Raji (cell line): ENCODE results near the gene ITM2C.

Experiments used
- POLR2A ChIP-seq: IDR thresholded peaks from 2 replicates; pipeline ENCODE4 v1.6.1; 2011; ENCODE audit warnings: low read depth, low read length, control low read depth; ENCODE audit not compliant: insufficient read depth

The ITM2C gene

DNA sequence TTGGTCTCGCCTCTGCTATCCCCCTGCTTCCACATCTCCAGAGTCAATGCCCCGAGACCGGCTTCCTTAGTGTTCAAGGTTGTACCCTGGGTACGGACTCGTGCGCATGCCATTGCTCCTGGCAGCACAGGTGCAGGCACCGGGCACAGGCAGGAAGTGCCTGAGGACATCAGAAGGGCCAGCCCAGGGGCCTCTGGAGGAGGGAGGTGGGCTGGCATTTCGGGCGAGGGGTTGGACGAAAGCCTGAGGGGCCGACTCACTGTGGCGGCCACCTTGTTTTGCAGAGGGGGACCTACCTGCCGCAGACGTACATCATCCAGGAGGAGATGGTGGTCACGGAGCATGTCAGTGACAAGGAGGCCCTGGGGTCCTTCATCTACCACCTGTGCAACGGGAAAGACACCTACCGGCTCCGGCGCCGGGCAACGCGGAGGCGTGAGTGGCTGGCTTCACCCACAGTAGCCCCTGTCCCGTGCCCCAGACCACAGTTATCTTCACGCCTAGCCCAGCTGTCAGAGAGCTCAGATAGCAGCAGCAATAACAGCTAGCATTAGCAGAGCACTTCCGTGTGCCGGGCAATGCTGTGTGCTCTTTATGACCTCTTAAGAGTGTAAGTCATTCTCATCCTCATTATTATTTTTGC lies 12.5 kb downstream of the ITM2C start:
- TF ChIP-seq POLR2A, result no peak

DNA sequence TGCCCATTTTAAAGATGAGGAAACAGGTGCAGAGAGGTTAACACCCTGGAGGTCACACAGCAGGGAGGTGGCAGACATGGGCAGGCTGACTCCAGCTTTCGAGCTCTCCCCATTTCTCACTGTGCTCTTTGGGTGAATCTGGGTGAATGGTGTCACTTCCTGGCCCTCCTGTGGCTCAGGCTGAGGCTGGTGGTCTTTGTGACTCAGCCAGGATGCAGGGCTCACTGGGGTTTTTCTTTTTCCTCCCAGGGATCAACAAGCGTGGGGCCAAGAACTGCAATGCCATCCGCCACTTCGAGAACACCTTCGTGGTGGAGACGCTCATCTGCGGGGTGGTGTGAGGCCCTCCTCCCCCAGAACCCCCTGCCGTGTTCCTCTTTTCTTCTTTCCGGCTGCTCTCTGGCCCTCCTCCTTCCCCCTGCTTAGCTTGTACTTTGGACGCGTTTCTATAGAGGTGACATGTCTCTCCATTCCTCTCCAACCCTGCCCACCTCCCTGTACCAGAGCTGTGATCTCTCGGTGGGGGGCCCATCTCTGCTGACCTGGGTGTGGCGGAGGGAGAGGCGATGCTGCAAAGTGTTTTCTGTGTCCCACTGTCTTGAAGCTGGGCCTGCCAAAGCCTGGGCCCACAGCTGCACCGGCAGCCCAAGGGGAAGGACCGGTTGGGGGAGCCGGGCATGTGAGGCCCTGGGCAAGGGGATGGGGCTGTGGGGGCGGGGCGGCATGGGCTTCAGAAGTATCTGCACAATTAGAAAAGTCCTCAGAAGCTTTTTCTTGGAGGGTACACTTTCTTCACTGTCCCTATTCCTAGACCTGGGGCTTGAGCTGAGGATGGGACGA lies 13.2 kb downstream of the ITM2C start:
- TF ChIP-seq POLR2A, result no peak

DNA sequence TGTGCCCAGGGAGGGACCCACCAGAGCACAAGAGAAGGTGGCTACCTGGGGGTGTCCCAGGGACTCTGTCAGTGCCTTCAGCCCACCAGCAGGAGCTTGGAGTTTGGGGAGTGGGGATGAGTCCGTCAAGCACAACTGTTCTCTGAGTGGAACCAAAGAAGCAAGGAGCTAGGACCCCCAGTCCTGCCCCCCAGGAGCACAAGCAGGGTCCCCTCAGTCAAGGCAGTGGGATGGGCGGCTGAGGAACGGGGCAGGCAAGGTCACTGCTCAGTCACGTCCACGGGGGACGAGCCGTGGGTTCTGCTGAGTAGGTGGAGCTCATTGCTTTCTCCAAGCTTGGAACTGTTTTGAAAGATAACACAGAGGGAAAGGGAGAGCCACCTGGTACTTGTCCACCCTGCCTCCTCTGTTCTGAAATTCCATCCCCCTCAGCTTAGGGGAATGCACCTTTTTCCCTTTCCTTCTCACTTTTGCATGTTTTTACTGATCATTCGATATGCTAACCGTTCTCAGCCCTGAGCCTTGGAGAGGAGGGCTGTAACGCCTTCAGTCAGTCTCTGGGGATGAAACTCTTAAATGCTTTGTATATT lies 14.0 kb downstream of the ITM2C start:
- TF ChIP-seq POLR2A, result no peak

DNA sequence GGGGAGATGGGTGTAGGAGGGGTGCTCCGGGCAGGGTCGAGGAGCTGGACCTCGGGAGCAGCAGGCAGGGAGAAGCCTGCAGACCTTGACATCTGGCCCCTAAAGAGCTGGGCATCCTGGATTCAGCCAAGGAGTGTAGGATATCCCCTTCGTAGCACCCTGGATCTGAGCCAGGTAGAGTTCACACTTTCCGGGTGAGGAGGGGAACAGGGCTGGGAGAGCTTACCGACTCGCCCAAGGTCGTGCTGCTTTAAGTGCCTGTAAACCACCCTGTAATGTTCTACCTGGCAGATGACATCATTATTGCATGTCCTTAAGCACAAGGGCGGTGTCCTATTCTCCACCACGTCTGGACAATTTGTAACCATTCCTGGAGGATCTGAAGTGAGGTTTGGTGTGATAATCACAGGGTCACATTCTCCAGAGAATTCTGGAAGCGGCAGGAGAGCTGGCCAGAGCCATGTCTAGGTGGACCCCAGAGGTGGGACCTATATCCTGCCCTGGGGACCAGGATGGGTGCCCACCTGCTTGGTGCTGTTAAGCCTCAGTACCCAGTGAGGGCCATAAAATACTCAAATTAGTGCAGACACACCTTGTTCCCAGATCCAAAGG lies 14.6 kb downstream of the ITM2C start:
- TF ChIP-seq POLR2A, result no peak

DNA sequence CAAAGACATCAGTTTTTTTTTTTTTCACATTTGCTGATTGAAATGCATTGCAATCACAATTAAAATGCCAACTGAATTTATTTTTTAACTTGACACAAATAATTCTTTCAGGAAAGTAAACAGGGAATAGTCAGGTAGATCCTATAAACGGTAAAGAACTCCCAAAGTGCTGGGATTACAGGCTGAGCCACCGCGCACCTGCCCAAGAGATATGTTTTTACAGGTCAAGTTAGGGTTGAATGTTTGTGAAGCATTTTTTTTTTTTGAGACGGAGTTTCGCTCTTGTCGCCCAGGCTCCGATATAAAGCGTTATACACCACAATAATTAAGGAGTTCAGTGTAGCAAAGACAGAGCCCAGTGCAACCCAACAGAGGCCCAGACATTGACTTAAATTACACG lies 15.1 kb downstream of the ITM2C start:
- no peak for TF ChIP-seq POLR2A

DNA sequence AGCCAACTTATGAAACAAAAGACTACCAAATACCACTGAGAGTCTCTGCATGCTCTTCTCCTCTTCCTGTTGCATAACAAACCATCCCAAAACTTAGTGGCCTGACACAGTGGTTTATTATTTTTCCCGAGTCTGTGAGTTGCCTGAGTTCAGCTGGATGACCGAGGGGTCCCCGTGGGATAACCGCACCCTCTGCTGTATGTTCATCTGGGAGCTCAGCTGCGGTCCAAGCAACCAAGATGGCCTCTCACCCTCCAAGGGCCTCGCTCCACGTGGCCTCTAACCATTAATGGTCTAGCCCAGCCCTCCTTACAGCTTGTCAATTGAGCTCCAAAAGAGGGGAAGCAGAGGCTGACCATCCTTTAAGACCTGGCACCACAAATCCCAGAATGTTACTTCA lies 17.1 kb downstream of the ITM2C start:
- no peak for TF ChIP-seq POLR2A

DNA sequence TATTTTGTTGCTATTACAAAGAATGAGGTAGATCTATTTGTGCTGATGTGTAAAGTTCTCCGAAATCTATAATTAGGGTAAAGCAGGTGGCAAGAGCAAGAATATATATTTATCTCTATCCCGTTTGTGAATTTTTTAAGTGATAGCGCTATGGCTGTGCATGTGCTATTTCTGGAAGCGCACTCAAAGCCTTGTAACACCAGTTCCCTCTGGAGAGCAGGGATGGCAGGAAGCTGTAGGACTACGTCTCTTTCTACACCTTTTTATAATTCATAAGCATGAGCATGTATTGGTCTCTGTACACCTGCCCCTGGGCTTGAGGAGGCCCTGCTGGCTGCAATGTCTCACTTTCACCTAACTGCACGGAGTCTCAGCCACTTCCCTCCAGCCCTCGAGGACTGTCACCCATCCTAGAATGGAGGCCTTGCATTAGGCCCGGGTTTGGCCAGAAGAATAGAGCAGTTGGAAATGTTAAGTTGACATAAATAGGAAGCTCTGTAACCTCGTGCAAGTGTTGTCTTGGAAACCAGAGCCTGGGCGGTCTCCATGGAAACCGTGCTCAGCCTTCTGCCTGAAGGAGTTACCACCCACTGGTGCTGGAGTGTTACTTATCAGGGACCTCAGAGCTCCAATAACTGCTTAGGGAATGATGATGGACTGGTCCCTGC lies 20.9 kb downstream of the ITM2C start:
- no peak for TF ChIP-seq POLR2A

DNA sequence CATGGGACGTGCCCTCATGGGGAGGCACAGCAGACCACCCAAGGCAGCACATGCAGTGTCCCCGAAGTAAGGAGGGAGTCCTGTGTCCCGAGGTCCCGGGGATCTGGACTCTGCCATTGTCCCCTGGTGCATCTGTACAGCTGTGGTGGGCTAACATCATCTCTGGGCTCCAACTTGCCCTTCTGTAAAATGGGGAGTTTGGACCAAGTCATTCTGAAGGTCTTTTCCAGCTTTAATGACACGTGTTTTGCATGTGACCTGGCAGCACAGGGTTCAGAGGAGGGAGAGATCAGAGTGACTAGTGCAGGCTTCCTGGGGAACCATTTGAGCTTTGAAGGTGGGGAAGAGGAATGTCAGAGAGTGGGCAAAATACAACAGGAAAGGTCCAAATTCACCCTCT lies 21.5 kb downstream of the ITM2C start:
- no peak for TF ChIP-seq POLR2A

DNA sequence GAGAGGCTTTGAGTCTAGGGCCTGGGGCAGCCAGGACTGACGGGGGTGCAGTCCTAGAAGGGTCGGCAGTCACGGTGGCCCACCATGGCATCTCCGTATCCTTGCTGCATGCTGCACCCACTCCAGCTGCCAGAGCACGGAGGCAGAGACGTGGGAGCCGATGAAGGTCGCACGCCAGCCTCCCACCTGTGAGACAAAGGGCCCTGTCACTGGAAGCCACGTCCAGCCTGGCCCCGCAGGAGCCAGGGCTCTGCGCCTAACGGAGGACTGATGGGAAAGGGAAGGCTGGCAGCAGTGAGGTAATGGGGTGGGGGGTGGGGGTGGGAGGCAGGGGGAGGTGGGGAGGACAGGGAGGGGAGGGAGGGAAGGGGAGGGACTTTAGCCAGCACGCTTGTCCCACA lies 21.9 kb downstream of the ITM2C start:
- no peak for TF ChIP-seq POLR2A

DNA sequence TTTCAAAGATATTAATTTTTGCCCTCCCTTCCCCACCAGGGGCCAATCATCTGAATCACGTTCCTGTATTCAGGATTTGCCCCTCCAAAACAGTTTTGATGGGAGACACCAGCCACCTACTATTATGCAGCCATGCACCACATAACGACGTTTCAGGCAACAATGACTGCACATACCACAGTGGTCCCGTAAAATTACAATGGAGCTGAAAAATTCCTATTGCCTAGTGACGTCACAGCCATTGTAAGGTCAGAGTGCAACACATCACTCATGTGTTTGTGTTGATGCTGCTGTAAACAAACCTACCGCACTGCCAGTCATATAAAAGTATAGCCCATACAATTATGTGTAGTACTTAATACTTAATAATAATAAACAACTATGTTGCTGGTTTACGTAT lies 22.6 kb downstream of the ITM2C start:
- no peak for TF ChIP-seq POLR2A

DNA sequence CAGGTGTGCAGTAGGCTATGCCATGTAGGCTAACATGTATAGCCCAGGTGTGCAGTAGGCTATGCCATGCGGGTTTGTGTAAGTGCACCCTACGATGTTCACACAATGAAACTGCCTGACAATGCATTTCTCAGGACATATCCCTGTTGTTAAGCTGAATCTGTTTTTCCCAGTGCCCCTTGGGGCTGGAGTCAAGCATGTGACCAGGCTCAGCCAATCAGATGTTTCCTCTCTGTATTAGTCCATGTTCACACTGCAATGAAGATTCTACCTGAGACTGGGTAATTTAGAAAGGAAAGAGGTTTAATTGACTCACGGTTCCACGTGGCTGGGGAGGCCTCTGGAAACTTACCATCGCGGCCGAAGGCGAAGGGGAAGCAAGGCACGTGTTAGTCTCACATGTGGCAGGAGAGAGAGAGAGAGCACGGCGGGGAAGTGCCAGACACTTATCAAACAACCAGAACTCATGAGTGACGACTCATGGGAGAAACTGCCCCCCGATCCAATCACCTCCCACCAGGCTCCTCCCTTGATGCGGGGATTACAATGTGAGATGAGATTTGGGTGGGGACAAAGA lies 24.2 kb downstream of the ITM2C start:
- TF ChIP-seq POLR2A, result no peak

DNA sequence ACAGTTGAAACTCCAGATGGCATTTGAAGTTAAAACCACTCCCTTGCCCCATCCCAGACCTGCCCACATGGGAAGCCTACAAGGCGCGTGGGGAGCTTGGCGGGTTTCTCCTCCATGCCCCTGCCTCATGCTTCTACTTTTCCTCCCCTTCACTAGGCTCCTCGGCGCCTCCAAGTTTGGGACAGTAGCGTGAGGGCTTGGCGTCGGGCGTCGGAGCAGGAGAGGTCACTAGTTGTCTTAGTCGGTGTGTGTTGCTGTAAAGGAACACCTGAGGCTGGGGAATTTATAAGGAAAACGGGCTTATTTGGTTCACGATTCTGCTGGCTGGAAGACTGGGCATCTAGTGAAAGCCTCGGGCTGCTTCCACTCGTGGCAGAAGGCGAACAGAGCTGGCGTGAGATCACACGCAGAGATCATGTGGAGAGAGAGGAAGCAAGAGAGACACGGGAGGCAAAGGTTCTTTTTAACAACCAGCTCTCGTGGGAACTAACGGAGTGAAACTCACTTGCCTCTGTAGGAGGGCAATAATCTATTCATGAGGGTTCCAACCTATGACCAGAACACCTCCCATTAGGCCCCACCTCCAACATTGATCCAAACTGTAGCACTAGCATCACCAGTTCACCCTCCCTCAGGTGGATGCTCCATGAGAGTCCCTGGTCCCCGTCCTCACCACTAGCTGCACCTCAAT lies 25.3 kb downstream of the ITM2C start:
- no peak for TF ChIP-seq POLR2A

DNA sequence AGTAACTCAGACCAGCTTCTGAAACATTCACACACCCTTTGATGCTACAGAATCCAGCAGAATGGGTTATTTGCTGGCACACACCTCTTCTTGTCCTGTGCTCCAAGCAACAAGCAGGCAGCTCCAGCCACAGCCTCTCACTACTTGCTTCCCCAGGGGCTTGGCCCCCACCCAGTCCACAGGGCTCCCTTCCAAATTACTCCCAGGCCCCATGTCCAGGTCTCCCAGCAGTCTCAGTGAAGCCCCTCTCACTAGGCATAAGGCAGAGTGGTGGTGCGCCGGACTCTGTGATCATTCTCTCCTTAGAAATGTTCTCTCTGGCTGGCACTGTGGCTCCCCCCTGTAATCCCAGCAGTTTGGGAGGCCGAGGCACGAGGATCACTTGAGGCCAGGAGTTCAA lies 25.9 kb downstream of the ITM2C start:
- TF ChIP-seq POLR2A, result no peak

DNA sequence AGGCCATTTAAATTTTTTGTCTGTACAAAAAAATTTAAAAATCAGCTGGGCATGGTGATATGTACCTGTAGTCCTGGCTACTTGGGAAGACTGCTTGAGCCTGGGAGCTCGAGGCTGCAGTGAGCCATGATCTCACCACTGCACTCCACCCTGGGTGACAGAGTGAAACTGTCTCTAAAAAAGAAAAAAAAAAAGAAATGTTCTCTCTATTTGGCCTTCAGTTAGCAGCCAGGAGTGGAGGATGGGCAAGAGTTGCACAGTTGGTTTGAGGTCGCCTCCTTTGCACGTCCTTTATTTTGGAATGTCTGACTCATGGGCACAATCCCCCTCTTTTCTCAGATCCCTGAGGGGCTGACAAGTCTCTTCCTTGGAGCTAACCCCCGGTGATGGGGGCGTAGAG lies 26.3 kb downstream of the ITM2C start:
- no peak for TF ChIP-seq POLR2A
